Gastrocnemius medialis (tissue), 4 donors: ENCODE measurements around the gene ADCY9. TPM values are rescaled to one million over a fixed set of nuclear protein-coding genes. Genes with fewer than 3 reads are reported as not detected.

ENCODE experiments used
- ATAC-seq, 2 donors: fragments of 150-250 bp; one replicate each; pipeline ENCODE4 v1.9.1; 2016
- DNase-seq, 2 donors: peaks; one replicate each; pipeline ENCODE4 v3.0.0-alpha.2; 2019
- H3K27ac ChIP-seq, 4 donors: fragments of 200-600 bp; sonication (generic); 1 replicate in 1 of 4; 2 replicates in 3 of 4; pipeline ENCODE4 v1.5.1; 2016 to 2018; ENCODE audit warnings: mild to moderate bottlenecking in 2 of 4, moderate library complexity in 1 of 4
- H3K27me3 ChIP-seq, 3 donors: fragments of 200-600 bp; sonication (generic) in 2 of 3; 1 replicate in 1 of 3; 2 replicates in 2 of 3; pipeline versions ENCODE4 v1.5.1 to v1.6.0; 2016 to 2019; ENCODE audit warnings: mild to moderate bottlenecking in 1 of 3, moderate library complexity in 1 of 3
- H3K36me3 ChIP-seq, 2 donors: fragments of 200-600 bp; sonication (generic) in 1 of 2; one replicate each; pipeline ENCODE4 v1.5.1; 2017 to 2018
- H3K4me1 ChIP-seq, 2 donors: fragments of 200-600 bp; sonication (generic) in 1 of 2; one replicate each; pipeline ENCODE4 v1.5.1; 2016 to 2017; ENCODE audit warnings: mild to moderate bottlenecking in 2 of 2
- H3K4me3 ChIP-seq, 4 donors: fragments of 200-600 bp; sonication (generic) in 3 of 4; 1 replicate in 1 of 4; 2 replicates in 3 of 4; pipeline ENCODE4 v1.5.1; 2016 to 2019; ENCODE audit warnings: mild to moderate bottlenecking in 2 of 4
- H3K9me3 ChIP-seq, 3 donors: fragments of 200-600 bp; sonication (generic) in 2 of 3; 1 replicate in 1 of 3; 2 replicates in 2 of 3; pipeline ENCODE4 v1.5.1; 2016 to 2019
- CTCF ChIP-seq, 5 experiments: fragments of 450-650 bp in 3 of 5; fragments of 200-600 bp in 2 of 5; sonication (generic) in 2 of 5; IDR thresholded peaks in 4 of 5; conservative IDR thresholded peaks in 1 of 5; 1 replicate in 4 of 5; 2 replicates in 1 of 5; pipeline ENCODE4 v1.5.1; 2016 to 2019; ENCODE audit warnings: antibody characterized with exemption in 5 of 5, mild to moderate bottlenecking in 3 of 5, moderate library complexity in 3 of 5
- POLR2A ChIP-seq, 2 donors: fragments of 450-650 bp; IDR thresholded peaks; one replicate each; pipeline ENCODE4 v1.6.1; 2017; ENCODE audit warnings: antibody characterized with exemption in 2 of 2, mild to moderate bottlenecking in 2 of 2, moderate library complexity in 2 of 2
- in situ Hi-C, 4 donors: fragments of 200-750 bp; cut with MboI; loops; one replicate each; pipeline versions ENCODE4 v1.15.0 to v1.8.0; 2017; ENCODE audit warnings: low sequenced_read_pairs in 4 of 4
- intact Hi-C: fragments of 100-400 bp; cut with DNase I; formaldehyde crosslinking; loops from one replicate; pipeline ENCODE4 v1.15.1; 2023; ENCODE audit warnings: low total_unique reads
- total RNA-seq, 4 donors: library from RNA; depleted of rRNA; stranded (reverse); fragments of >200 nt; gene quantifications; one replicate each; pipeline versions ENCODE4 v1.1.0 to v1.2.3, GENCODE V29; 2016

ADCY9 gene
- total RNA-seq, 4 donors from 2014 or later: 84.9 to 223 (median 163) TPM

DNA sequence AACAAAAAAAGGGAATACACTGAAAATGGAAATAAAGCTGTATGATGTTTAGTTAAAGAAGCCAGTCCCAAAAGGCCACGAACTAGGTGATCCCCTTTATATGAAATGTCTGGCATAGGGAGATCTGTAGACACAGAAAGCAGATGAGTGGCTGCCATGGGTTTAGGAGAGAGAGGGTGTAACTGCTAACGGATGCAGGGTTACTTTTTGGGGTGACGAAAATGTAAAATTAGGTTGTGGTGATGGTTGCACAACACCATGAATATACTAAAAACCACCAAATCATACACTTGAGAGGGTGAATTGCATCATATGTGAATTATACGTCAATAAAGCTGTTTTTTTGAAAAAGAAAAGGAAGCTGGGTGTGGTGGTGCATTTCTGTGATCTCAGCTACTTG is 99.6 kb downstream of the ADCY9 start:
- H3K36me3 ChIP-seq: no peaks in the 10 kb centered on the region
- ATAC-seq (no peak), DNase-seq (no peak)
- H3K9me3 ChIP-seq: no peaks in the 10 kb centered on the region
- H3K27me3 ChIP-seq: no peaks in the 10 kb centered on the region
- in situ Hi-C loops: no loop called here
- intact Hi-C loops: no loop called here
- peaks cover 11 to 22% of the 10 kb centered on the region in 2 donors for H3K4me1 ChIP-seq
- no peak overlapping the region for H3K27ac ChIP-seq
- no peak for TF ChIP-seq POLR2A (IDR thresholded peaks at IDR 0.05)
- TF ChIP-seq CTCF (IDR thresholded peaks at IDR 0.05 in 4 of 5, conservative IDR thresholded peaks at IDR 0.05 in 1 of 5): no peak
- no peak overlapping the region for H3K4me3 ChIP-seq

GRCh38 chr16:4016005-4016352 is 100.3 kb downstream of the ADCY9 start:
- no peaks in the 10 kb centered on the region for H3K27me3 ChIP-seq
- TF ChIP-seq CTCF (IDR thresholded peaks at IDR 0.05 in 4 of 5, conservative IDR thresholded peaks at IDR 0.05 in 1 of 5) (no peak), POLR2A (IDR thresholded peaks at IDR 0.05) (no peak)
- no peaks in the 10 kb centered on the region for H3K36me3 ChIP-seq
- H3K27ac ChIP-seq: no peak overlapping the region
- in situ Hi-C loops (no loop called here), intact Hi-C loops (no loop called here)
- H3K4me1 ChIP-seq: peaks cover 11 to 22% of the 10 kb centered on the region in 2 donors
- H3K4me3 ChIP-seq: no peak overlapping the region
- ATAC-seq: no peak
- DNase-seq: no peak
- H3K9me3 ChIP-seq: no peaks in the 10 kb centered on the region

DNA sequence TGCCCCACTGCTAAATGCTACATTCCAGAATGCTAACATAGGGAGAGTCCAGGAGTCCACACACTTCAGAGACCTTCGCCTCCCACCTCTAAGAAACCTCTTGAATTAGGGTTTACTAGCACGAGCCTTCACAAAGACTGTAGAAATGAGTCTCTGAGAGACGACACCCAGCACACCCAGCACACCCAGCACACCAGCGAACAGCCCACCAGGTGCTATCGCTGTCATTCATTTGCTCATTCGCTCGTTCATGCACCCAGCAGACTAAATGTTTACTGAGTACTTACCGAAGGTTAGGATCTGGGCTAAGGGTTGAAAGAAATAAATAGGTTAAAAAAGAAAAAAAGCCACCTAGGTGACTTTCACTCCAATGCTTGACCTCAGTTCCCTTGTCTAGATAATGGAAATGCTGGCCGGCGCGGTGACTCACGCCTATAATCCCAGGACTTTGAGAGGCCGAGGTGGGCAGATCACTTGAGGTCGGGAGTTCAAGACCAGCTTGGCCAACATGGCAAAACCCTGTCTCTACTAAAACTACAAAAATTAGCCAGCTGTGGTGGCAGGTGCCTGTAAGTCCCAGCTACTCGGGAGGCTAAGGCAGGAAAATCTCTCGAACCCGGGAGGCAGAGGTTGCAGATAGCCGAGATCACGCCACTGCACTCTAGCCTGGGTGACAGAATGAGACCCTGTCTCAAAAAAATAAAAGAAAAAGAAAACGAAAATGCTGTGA is 100.8 kb downstream of the ADCY9 start:
- Histone ChIP-seq H3K27ac (no peak overlapping the region), H3K9me3 (no peaks in the 10 kb centered on the region), H3K4me3 (no peak overlapping the region), H3K4me1 (peaks cover 11 to 22% of the 10 kb centered on the region in 2 donors), H3K27me3 (no peaks in the 10 kb centered on the region), H3K36me3 (no peaks in the 10 kb centered on the region)
- TF ChIP-seq CTCF (IDR thresholded peaks at IDR 0.05 in 4 of 5, conservative IDR thresholded peaks at IDR 0.05 in 1 of 5) (no peak), POLR2A (IDR thresholded peaks at IDR 0.05) (no peak)
- DNase-seq (no peak), ATAC-seq (no peak)
- in situ Hi-C loops: no loop called here
- intact Hi-C loops: no loop called here

GRCh38 chr16:4011940-4012629 is 104.2 kb downstream of the ADCY9 start:
- DNase-seq (no peak), ATAC-seq (no peak)
- no peak overlapping the region for H3K4me3 ChIP-seq
- H3K27me3 ChIP-seq: no peaks in the 10 kb centered on the region
- no peaks in the 10 kb centered on the region for H3K9me3 ChIP-seq
- H3K27ac ChIP-seq: peak overlapping the region in 1 of 4 donors; percentile 13
- intact Hi-C loops (no loop called here), in situ Hi-C loops (no loop called here)
- H3K36me3 ChIP-seq: no peaks in the 10 kb centered on the region
- peaks cover 0 to 7% of the 10 kb centered on the region in 2 donors for H3K4me1 ChIP-seq
- TF ChIP-seq CTCF (IDR thresholded peaks at IDR 0.05 in 4 of 5, conservative IDR thresholded peaks at IDR 0.05 in 1 of 5): no peak
- no peak for TF ChIP-seq POLR2A (IDR thresholded peaks at IDR 0.05)
